AG08395 (cell line): ENCODE results near the gene DNAJC18.

Experiments
- DNase-seq: peaks from one replicate; pipeline ENCODE4 v3.0.0; 2012; ENCODE audit warnings: mixed read lengths, low spot score

DNAJC18 gene

DNA sequence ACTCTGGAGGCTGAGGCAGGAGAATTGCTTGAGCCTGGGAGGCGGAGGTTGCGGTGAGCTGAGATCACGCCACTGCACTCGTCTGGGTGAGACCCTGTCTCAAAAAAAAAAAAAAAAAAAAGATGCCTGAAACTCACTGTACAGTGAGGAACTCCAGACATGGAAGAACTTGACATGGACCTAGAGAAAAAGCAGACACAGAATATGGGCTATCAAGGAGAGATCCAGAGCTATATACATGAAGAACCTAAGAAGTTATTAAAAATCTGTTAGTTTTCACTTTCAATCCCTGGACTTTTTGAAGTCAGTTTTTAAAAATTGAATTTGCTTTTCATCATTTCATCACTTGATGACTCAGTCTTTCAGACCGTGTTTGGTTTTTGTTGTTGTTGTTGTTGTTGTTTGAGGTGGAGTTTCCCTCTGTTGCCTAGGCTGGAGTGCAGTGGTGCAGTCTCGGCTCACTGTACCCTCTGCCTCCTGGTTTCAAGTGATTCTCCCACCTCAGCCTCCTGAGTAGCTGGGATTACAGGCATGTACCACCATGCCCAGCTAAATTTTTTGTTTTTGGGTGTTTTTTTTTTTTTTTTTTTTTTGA is 77.4 kb downstream of the DNAJC18 start:
- no peak for DNase-seq

GRCh38 chr5:139360384-139360783 is 78.9 kb downstream of the DNAJC18 start:
- DNase-seq: no peak
